ENCODE results near the gene NOP16.

The NOP16 gene

GRCh38 chr5:176394096-176394495 lies 5.7 kb upstream of the NOP16 start:
- CTCF ChIA-PET = interaction anchor here (0.6 to 1.4 kb wide), 2 partner anchors 15 to 54 kb away, joined by 3 to 5 read pairs; no protein-coding TSS in a partner anchor
- Histone ChIP-seq H3K4me3 (ENCODE audit: low read depth, low read length) (no peak overlapping the region), H3K27ac (ENCODE audit: extremely low read depth, low read depth, low read length) (no peak overlapping the region), H3K9me3 (ENCODE audit: control insufficient read depth, insufficient read depth, low read depth, low read length) (no peaks in the 10 kb centered on the region), H3K4me1 (ENCODE audit: control insufficient read depth, insufficient read depth, low read length) (0 out of 2 replicates have a peak, but pooled peaks cover 3% of the 10 kb centered on the region), H3K36me3 (ENCODE audit: control insufficient read depth in 2 of 2, insufficient read depth in 1 of 2, low read length in 2 of 2) (peaks cover 0 to 52% of the 10 kb centered on the region in 2 experiments; a peak in 2 of 3 replicates)
- POLR2A ChIA-PET = interaction anchor here (1.0 to 1.3 kb wide), 2 partner anchors 11 to 32 kb away, joined by 3 to 4 read pairs; partner anchors contain the start of gene KIAA1191
- TF ChIP-seq ZNF112 (tag by site-specific recombination; IDR thresholded peaks at IDR 0.05) = no peak
- TF ChIP-seq ZNF426 (tag by site-specific recombination; IDR thresholded peaks at IDR 0.05) = no peak
- TF ChIP-seq, protein P1, sequence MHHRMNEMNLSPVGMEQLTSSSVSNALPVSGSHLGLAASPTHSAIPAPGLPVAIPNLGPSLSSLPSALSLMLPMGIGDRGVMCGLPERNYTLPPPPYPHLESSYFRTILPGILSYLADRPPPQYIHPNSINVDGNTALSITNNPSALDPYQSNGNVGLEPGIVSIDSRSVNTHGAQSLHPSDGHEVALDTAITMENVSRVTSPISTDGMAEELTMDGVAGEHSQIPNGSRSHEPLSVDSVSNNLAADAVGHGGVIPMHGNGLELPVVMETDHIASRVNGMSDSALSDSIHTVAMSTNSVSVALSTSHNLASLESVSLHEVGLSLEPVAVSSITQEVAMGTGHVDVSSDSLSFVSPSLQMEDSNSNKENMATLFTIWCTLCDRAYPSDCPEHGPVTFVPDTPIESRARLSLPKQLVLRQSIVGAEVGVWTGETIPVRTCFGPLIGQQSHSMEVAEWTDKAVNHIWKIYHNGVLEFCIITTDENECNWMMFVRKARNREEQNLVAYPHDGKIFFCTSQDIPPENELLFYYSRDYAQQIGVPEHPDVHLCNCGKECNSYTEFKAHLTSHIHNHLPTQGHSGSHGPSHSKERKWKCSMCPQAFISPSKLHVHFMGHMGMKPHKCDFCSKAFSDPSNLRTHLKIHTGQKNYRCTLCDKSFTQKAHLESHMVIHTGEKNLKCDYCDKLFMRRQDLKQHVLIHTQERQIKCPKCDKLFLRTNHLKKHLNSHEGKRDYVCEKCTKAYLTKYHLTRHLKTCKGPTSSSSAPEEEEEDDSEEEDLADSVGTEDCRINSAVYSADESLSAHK (tag by site-specific recombination; IDR thresholded peaks at IDR 0.05) = no peak
- no peak for TF ChIP-seq PRDM1 (tag by site-specific recombination; IDR thresholded peaks at IDR 0.05)
- no peak for TF ChIP-seq MYNN (tag by site-specific recombination; IDR thresholded peaks at IDR 0.05; ENCODE audit: borderline replicate concordance)
- TF ChIP-seq ZNF600 (tag by site-specific recombination; IDR thresholded peaks at IDR 0.05) = no peak
- no peak for TF ChIP-seq SP2 (tag by site-specific recombination; IDR thresholded peaks at IDR 0.05)
- no peak for TF ChIP-seq ZIC2 (tag by site-specific recombination; IDR thresholded peaks at IDR 0.05)
- TF ChIP-seq ZBTB20 (tag by site-specific recombination; IDR thresholded peaks at IDR 0.05) = no peak
- TF ChIP-seq ZNF791 (tag by site-specific recombination; IDR thresholded peaks at IDR 0.05) = no peak
- no peak for TF ChIP-seq ZNF404 (tag by site-specific recombination; IDR thresholded peaks at IDR 0.05)
- TF ChIP-seq SCRT1 (tag by site-specific recombination; IDR thresholded peaks at IDR 0.05; ENCODE audit: borderline replicate concordance) = no peak
- TF ChIP-seq ZNF146 (tag by site-specific recombination; IDR thresholded peaks at IDR 0.05) = no peak
- no peak for TF ChIP-seq ZNF548 (tag by site-specific recombination; IDR thresholded peaks at IDR 0.05)
- TF ChIP-seq ZNF10 (tag by site-specific recombination; IDR thresholded peaks at IDR 0.05) = no peak
- TF ChIP-seq ZNF169 (tag by site-specific recombination; IDR thresholded peaks at IDR 0.05) = no peak
- TF ChIP-seq, protein P2, sequence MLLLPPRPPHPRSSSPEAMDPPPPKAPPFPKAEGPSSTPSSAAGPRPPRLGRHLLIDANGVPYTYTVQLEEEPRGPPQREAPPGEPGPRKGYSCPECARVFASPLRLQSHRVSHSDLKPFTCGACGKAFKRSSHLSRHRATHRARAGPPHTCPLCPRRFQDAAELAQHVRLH (tag by site-specific recombination; IDR thresholded peaks at IDR 0.05) = no peak
- TF ChIP-seq ZNF138 (tag by site-specific recombination; IDR thresholded peaks at IDR 0.05; ENCODE audit: borderline replicate concordance) = no peak
- no peak for TF ChIP-seq ZNF571 (tag by site-specific recombination; IDR thresholded peaks at IDR 0.05)

DNA sequence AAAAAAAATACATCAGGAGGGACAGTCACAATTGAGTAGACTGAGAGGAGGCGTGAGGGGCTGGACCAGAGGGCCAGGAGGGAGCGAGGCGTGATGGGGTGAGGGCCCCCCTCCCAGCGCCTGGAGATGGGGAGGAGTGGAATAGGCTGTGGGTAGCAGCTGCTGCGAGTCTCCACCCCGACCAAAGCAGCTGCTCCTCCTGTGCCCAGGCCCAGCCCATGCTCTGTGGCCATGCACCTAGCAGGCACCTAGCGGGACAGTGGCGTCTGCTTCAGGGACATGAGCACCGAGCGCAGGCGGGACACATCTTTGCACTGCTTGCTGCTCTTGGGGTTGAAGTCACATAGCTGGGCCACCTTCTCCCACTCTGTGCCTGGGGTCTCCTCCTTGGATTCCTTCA lies 4.1 kb upstream of the NOP16 start:
- Histone ChIP-seq H3K36me3 (ENCODE audit: control insufficient read depth in 2 of 2, insufficient read depth in 1 of 2, low read length in 2 of 2) (peaks cover 0 to 52% of the 10 kb centered on the region in 2 experiments; a peak in 2 of 3 replicates), H3K4me3 (ENCODE audit: low read depth, low read length) (no peak overlapping the region), H3K4me1 (ENCODE audit: control insufficient read depth, insufficient read depth, low read length) (0 out of 2 replicates have a peak, but pooled peaks cover 3% of the 10 kb centered on the region), H3K9me3 (ENCODE audit: control insufficient read depth, insufficient read depth, low read depth, low read length) (no peaks in the 10 kb centered on the region), H3K27ac (ENCODE audit: extremely low read depth, low read depth, low read length) (no peak overlapping the region)
- ChIA-PET POLR2A (interaction anchor here (0.5 kb wide), 1 partner anchor 18 kb away, joined by 4 read pairs; no protein-coding TSS in a partner anchor), CTCF (no interaction called here)
- TF ChIP-seq ZNF248 (tag by site-specific recombination; IDR thresholded peaks at IDR 0.05) (no peak), ZNF76 (tag by site-specific recombination; IDR thresholded peaks at IDR 0.05; ENCODE audit: borderline replicate concordance, low read depth) (no peak), CTCF (tag by site-specific recombination; IDR thresholded peaks at IDR 0.05) (no peak), KLF1 (tag by site-specific recombination; IDR thresholded peaks at IDR 0.05) (no peak), ZSCAN30 (tag by site-specific recombination; IDR thresholded peaks at IDR 0.05) (no peak), ZNF239 (tag by site-specific recombination; IDR thresholded peaks at IDR 0.05) (no peak), SP3 (tag by site-specific recombination; IDR thresholded peaks at IDR 0.05) (no peak), KLF8 (tag by site-specific recombination; IDR thresholded peaks at IDR 0.05) (no peak), ZNF341 (tag by site-specific recombination; IDR thresholded peaks at IDR 0.05; ENCODE audit: low read depth) (no peak), SP2 (tag by site-specific recombination; IDR thresholded peaks at IDR 0.05) (no peak), MYNN (tag by site-specific recombination; IDR thresholded peaks at IDR 0.05; ENCODE audit: borderline replicate concordance) (no peak), ZFP37 (tag by site-specific recombination; IDR thresholded peaks at IDR 0.05) (no peak)
- TF ChIP-seq, protein P3, sequence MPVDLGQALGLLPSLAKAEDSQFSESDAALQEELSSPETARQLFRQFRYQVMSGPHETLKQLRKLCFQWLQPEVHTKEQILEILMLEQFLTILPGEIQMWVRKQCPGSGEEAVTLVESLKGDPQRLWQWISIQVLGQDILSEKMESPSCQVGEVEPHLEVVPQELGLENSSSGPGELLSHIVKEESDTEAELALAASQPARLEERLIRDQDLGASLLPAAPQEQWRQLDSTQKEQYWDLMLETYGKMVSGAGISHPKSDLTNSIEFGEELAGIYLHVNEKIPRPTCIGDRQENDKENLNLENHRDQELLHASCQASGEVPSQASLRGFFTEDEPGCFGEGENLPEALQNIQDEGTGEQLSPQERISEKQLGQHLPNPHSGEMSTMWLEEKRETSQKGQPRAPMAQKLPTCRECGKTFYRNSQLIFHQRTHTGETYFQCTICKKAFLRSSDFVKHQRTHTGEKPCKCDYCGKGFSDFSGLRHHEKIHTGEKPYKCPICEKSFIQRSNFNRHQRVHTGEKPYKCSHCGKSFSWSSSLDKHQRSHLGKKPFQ (tag by site-specific recombination; IDR thresholded peaks at IDR 0.05) = no peak
- TF ChIP-seq, protein P4, sequence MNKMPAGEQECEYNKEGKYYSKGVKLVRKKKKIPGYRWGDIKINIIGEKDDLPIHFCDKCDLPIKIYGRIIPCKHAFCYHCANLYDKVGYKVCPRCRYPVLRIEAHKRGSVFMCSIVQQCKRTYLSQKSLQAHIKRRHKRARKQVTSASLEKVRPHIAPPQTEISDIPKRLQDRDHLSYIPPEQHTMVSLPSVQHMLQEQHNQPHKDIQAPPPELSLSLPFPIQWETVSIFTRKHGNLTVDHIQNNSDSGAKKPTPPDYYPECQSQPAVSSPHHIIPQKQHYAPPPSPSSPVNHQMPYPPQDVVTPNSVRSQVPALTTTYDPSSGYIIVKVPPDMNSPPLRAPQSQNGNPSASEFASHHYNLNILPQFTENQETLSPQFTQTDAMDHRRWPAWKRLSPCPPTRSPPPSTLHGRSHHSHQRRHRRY (tag by site-specific recombination; IDR thresholded peaks at IDR 0.05) = no peak

Data from HEK293 (cell line).